ENCODE data around the gene NCAN.
"Not testable (repeated sequence)": the region's sequence is repeated elsewhere in the genome, so short reads cannot be mapped to it uniquely, and the experiment has no call there.

NCAN gene

DNA sequence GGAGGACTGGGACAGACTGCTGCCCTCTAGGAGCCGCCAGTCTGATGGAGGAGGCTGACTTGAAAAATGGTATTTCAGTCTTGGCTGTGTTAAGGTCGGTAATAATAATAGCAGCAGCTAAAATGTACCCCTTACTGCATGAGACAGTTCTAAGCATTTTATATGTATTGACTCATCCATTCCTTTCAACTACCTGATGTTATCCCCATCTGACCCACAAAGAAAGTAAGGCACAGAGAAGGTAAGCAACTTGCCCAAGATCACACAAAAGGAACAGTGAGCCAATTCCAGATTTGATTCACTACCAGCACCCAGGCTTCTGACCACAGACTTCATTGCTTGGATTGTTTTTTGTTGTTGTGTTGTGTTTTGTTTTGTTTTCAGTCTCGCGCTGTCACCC is 4.0 kb downstream of the NCAN start:
- Histone ChIP-seq H3K27me3 (ENCODE audit: insufficient read depth, low read length) (peaks cover 51% of the 10 kb centered on the region), H3K9me3 (ENCODE audit: insufficient read depth, low read depth, low read length) (no peaks in the 10 kb centered on the region), H3K27ac (ENCODE audit: low read length) (no peak overlapping the region), H3K4me1 (ENCODE audit: insufficient read depth, low read length) (no peaks in the 10 kb centered on the region), H3K9ac (ENCODE audit: low read depth, low read length) (no peak overlapping the region), H3K4me3 (ENCODE audit: low read length) (no peak overlapping the region), H3K36me3 (ENCODE audit: insufficient read depth, low read depth, low read length) (no peaks in the 10 kb centered on the region)

GRCh38 chr19:19217099-19217498 is 5.3 kb downstream of the NCAN start:
- Histone ChIP-seq H3K4me3 (ENCODE audit: low read length) (peak overlapping the region; percentile 4; the same call in 1 of the 2 replicates), H3K27ac (ENCODE audit: low read length) (no peak overlapping the region), H3K9ac (ENCODE audit: low read depth, low read length) (no peak overlapping the region), H3K36me3 (ENCODE audit: insufficient read depth, low read depth, low read length) (no peaks in the 10 kb centered on the region), H3K4me1 (ENCODE audit: insufficient read depth, low read length) (no peaks in the 10 kb centered on the region), H3K27me3 (ENCODE audit: insufficient read depth, low read length) (peaks cover 43% of the 10 kb centered on the region), H3K9me3 (ENCODE audit: insufficient read depth, low read depth, low read length) (no peaks in the 10 kb centered on the region)

DNA sequence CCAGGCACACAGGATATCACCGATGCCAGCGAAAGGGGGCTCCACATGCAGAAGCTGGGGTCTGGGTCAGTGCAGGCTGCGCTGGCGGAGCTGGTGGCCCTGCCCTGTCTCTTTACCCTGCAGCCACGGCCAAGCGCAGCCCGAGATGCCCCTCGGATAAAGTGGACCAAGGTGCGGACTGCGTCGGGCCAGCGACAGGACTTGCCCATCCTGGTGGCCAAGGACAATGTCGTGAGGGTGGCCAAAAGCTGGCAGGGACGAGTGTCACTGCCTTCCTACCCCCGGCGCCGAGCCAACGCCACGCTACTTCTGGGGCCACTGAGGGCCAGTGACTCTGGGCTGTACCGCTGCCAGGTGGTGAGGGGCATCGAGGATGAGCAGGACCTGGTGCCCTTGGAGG is 7.2 kb downstream of the NCAN start:
- H3K4me1 ChIP-seq (ENCODE audit: insufficient read depth, low read length): no peaks in the 10 kb centered on the region
- H3K27me3 ChIP-seq (ENCODE audit: insufficient read depth, low read length): peaks cover 34% of the 10 kb centered on the region
- H3K4me3 ChIP-seq (ENCODE audit: low read length): no peak overlapping the region
- no peaks in the 10 kb centered on the region for H3K9me3 ChIP-seq (ENCODE audit: insufficient read depth, low read depth, low read length)
- no peak overlapping the region for H3K9ac ChIP-seq (ENCODE audit: low read depth, low read length)
- no peaks in the 10 kb centered on the region for H3K36me3 ChIP-seq (ENCODE audit: insufficient read depth, low read depth, low read length)
- no peak overlapping the region for H3K27ac ChIP-seq (ENCODE audit: low read length)

DNA sequence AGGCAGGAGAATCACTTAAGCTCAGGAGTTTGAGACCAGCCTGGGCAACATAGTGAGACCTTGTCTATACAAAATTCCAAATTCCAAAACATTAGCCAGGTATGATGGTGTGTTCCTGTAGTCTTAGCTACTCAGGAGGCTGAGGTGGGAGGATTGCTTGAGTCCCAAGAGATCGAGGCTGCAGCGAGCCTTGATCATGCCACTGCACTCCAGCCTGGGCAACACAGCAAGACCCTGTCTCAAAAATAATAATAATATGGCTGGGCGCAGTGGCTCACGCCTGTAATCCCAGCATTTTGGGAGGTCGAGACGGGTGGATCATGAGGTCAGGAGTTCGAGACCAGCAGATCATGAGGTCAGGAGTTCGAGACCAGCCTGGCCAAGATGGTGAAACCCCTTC is 9.2 kb downstream of the NCAN start:
- H3K9ac ChIP-seq (ENCODE audit: low read depth, low read length); H3K4me3 ChIP-seq (ENCODE audit: low read length); H3K27ac ChIP-seq (ENCODE audit: low read length); H3K36me3 ChIP-seq (ENCODE audit: insufficient read depth, low read depth, low read length); H3K4me1 ChIP-seq (ENCODE audit: insufficient read depth, low read length); H3K9me3 ChIP-seq (ENCODE audit: insufficient read depth, low read depth, low read length): not testable (repeated sequence)
- H3K27me3 ChIP-seq (ENCODE audit: insufficient read depth, low read length): peaks cover 35% of the 10 kb centered on the region

- no peak overlapping the region for H3K9ac ChIP-seq (ENCODE audit: low read depth, low read length)
- no peak overlapping the region for H3K4me3 ChIP-seq (ENCODE audit: low read length)
- no peaks in the 10 kb centered on the region for H3K36me3 ChIP-seq (ENCODE audit: insufficient read depth, low read depth, low read length)
- H3K9me3 ChIP-seq (ENCODE audit: insufficient read depth, low read depth, low read length): no peaks in the 10 kb centered on the region
- no peak overlapping the region for H3K27ac ChIP-seq (ENCODE audit: low read length)
- H3K4me1 ChIP-seq (ENCODE audit: insufficient read depth, low read length): no peaks in the 10 kb centered on the region
- H3K27me3 ChIP-seq (ENCODE audit: insufficient read depth, low read length): peaks cover 51% of the 10 kb centered on the region
Measured at GRCh38 chr19:19223060-19223459, 11.3 kb downstream of the NCAN start.

- Histone ChIP-seq H3K36me3 (ENCODE audit: insufficient read depth, low read depth, low read length) (no peaks in the 10 kb centered on the region), H3K27me3 (ENCODE audit: insufficient read depth, low read length) (peaks cover 57% of the 10 kb centered on the region), H3K27ac (ENCODE audit: low read length) (no peak overlapping the region), H3K4me3 (ENCODE audit: low read length) (no peak overlapping the region), H3K9ac (ENCODE audit: low read depth, low read length) (no peak overlapping the region), H3K4me1 (ENCODE audit: insufficient read depth, low read length) (no peaks in the 10 kb centered on the region), H3K9me3 (ENCODE audit: insufficient read depth, low read depth, low read length) (no peaks in the 10 kb centered on the region)
Measured at GRCh38 chr19:19223636-19224035, 11.9 kb downstream of the NCAN start.

- H3K9me3 ChIP-seq (ENCODE audit: insufficient read depth, low read depth, low read length): no peaks in the 10 kb centered on the region
- H3K9ac ChIP-seq (ENCODE audit: low read depth, low read length): no peak overlapping the region
- no peaks in the 10 kb centered on the region for H3K4me1 ChIP-seq (ENCODE audit: insufficient read depth, low read length)
- no peaks in the 10 kb centered on the region for H3K36me3 ChIP-seq (ENCODE audit: insufficient read depth, low read depth, low read length)
- H3K27me3 ChIP-seq (ENCODE audit: insufficient read depth, low read length): peaks cover 61% of the 10 kb centered on the region
- H3K4me3 ChIP-seq (ENCODE audit: low read length): peak overlapping the region; percentile 57; the same call in 1 of the 2 replicates
- no peak overlapping the region for H3K27ac ChIP-seq (ENCODE audit: low read length)
Measured at GRCh38 chr19:19224150-19224851, 12.5 kb downstream of the NCAN start.

DNA sequence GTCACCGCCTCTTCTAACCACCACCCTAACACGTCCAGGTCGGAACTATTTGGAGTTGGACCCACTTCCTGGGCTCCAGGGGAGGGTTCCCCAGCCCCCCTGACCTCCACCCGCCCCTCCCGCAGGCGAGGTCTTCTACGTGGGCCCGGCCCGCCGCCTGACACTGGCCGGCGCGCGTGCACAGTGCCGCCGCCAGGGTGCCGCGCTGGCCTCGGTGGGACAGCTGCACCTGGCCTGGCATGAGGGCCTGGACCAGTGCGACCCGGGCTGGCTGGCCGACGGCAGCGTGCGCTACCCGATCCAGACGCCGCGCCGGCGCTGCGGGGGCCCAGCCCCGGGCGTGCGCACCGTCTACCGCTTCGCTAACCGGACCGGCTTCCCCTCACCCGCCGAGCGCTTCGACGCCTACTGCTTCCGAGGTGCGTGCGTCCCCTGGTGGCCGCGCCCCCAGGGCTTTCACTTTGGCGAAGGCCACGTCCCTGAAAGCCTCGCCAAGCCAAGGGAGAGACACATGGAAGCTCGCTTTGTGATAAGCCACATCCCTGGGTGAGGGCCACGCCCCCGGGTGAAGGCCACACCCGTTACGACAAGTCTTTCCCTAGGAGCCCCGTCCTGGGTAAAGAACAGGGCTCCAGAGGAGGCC is 13.2 kb downstream of the NCAN start:
- no peaks in the 10 kb centered on the region for H3K36me3 ChIP-seq (ENCODE audit: insufficient read depth, low read depth, low read length)
- H3K27ac ChIP-seq (ENCODE audit: low read length): no peak overlapping the region
- no peaks in the 10 kb centered on the region for H3K9me3 ChIP-seq (ENCODE audit: insufficient read depth, low read depth, low read length)
- H3K4me1 ChIP-seq (ENCODE audit: insufficient read depth, low read length): no peaks in the 10 kb centered on the region
- H3K4me3 ChIP-seq (ENCODE audit: low read length): peak overlapping the region; percentile 57; the same call in 1 of the 2 replicates
- H3K27me3 ChIP-seq (ENCODE audit: insufficient read depth, low read length): peaks cover 64% of the 10 kb centered on the region
- no peak overlapping the region for H3K9ac ChIP-seq (ENCODE audit: low read depth, low read length)

DNA sequence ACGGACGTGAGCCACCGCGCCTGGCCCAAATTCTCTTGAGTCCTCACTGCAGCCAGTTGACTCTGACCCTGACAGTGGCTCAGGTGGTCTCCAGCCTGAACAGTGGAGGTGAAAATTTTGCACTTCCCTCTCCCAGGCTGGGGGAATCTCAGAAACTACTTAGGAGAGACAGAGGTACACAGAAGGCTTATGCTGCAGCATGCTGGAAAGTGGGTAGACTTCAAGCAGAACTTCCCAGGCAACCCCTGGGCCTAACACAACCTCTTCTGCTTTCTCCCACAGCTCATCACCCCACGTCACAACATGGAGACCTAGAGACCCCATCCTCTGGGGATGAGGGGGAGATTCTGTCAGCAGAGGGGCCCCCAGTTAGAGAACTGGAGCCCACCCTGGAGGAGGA is 14.4 kb downstream of the NCAN start:
- no peak overlapping the region for H3K9ac ChIP-seq (ENCODE audit: low read depth, low read length)
- no peak overlapping the region for H3K27ac ChIP-seq (ENCODE audit: low read length)
- H3K36me3 ChIP-seq (ENCODE audit: insufficient read depth, low read depth, low read length): no peaks in the 10 kb centered on the region
- no peak overlapping the region for H3K4me3 ChIP-seq (ENCODE audit: low read length)
- peaks cover 64% of the 10 kb centered on the region for H3K27me3 ChIP-seq (ENCODE audit: insufficient read depth, low read length)
- no peaks in the 10 kb centered on the region for H3K9me3 ChIP-seq (ENCODE audit: insufficient read depth, low read depth, low read length)
- no peaks in the 10 kb centered on the region for H3K4me1 ChIP-seq (ENCODE audit: insufficient read depth, low read length)

DNA sequence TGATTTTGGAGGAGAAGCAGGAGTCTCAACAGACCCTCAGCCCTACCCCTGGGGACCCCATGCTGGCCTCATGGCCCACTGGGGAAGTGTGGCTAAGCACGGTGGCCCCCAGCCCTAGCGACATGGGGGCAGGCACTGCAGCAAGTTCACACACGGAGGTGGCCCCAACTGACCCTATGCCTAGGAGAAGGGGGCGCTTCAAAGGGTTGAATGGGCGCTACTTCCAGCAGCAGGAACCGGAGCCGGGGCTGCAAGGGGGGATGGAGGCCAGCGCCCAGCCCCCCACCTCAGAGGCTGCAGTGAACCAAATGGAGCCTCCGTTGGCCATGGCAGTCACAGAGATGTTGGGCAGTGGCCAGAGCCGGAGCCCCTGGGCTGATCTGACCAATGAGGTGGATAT is 14.9 kb downstream of the NCAN start:
- no peaks in the 10 kb centered on the region for H3K4me1 ChIP-seq (ENCODE audit: insufficient read depth, low read length)
- no peaks in the 10 kb centered on the region for H3K36me3 ChIP-seq (ENCODE audit: insufficient read depth, low read depth, low read length)
- no peak overlapping the region for H3K4me3 ChIP-seq (ENCODE audit: low read length)
- no peaks in the 10 kb centered on the region for H3K9me3 ChIP-seq (ENCODE audit: insufficient read depth, low read depth, low read length)
- no peak overlapping the region for H3K9ac ChIP-seq (ENCODE audit: low read depth, low read length)
- H3K27ac ChIP-seq (ENCODE audit: low read length): no peak overlapping the region
- peaks cover 63% of the 10 kb centered on the region for H3K27me3 ChIP-seq (ENCODE audit: insufficient read depth, low read length)

- Histone ChIP-seq H3K9ac (ENCODE audit: low read depth, low read length) (no peak overlapping the region), H3K27me3 (ENCODE audit: insufficient read depth, low read length) (peaks cover 59% of the 10 kb centered on the region), H3K9me3 (ENCODE audit: insufficient read depth, low read depth, low read length) (no peaks in the 10 kb centered on the region), H3K4me1 (ENCODE audit: insufficient read depth, low read length) (no peaks in the 10 kb centered on the region), H3K36me3 (ENCODE audit: insufficient read depth, low read depth, low read length) (no peaks in the 10 kb centered on the region), H3K4me3 (ENCODE audit: low read length) (no peak overlapping the region), H3K27ac (ENCODE audit: low read length) (no peak overlapping the region)
Measured at GRCh38 chr19:19227217-19227616, 15.5 kb downstream of the NCAN start.

- H3K27me3 ChIP-seq (ENCODE audit: insufficient read depth, low read length): peaks cover 42% of the 10 kb centered on the region
- H3K4me3 ChIP-seq (ENCODE audit: low read length): no peak overlapping the region
Measured at GRCh38 chr19:19229701-19230100, 17.9 kb downstream of the NCAN start.

More at GRCh38 chr19:19229701-19230100, 17.9 kb downstream of the NCAN start:
- Histone ChIP-seq H3K4me1 (ENCODE audit: insufficient read depth, low read length) (no peaks in the 10 kb centered on the region), H3K36me3 (ENCODE audit: insufficient read depth, low read depth, low read length) (no peaks in the 10 kb centered on the region), H3K27ac (ENCODE audit: low read length) (no peak overlapping the region), H3K9me3 (ENCODE audit: insufficient read depth, low read depth, low read length) (peaks cover 9% of the 10 kb centered on the region), H3K9ac (ENCODE audit: low read depth, low read length) (no peak overlapping the region)

All from iPS-20b (cell line).